Measurements from ENCODE around the gene DCST1. TPM values are rescaled to one million over a fixed set of nuclear protein-coding genes. Genes with fewer than 3 reads are reported as not detected.

DCST1 gene
- total and polyA plus RNA-seq, 2 donors (not counting 1 experiment from before 2014, with no cell fraction given) = not detected

- Histone ChIP-seq H3K79me2 (ENCODE audit: control insufficient read depth, insufficient read depth, low read length) (peaks cover 16% of the 10 kb centered on the region), H3K36me3 (ENCODE audit: control insufficient read depth, insufficient read depth, low read length) (no peaks in the 10 kb centered on the region), H3K9me3 (ENCODE audit: control insufficient read depth, insufficient read depth, low read depth, low read length) (no peaks in the 10 kb centered on the region), H2AFZ (ENCODE audit: low read length) (no peak overlapping the region), H3K4me1 (ENCODE audit: control insufficient read depth, extremely low read depth, insufficient read depth, low read length) (peaks cover 11% of the 10 kb centered on the region), H3K9ac (ENCODE audit: insufficient read depth, low read length) (no peak overlapping the region), H3K27ac (ENCODE audit: insufficient read depth, low read length) (no peak overlapping the region), H3K27me3 (ENCODE audit: control insufficient read depth, insufficient read depth, low read length) (no peaks in the 10 kb centered on the region), H3K4me2 (ENCODE audit: extremely low read depth, insufficient read depth, low read length) (no peak overlapping the region), H4K20me1 (ENCODE audit: control insufficient read depth, extremely low read depth, insufficient read depth, low read length) (no peaks in the 10 kb centered on the region), H3K4me3 (replicated peaks in 1 of 4; ENCODE audit: control extremely low read depth in 1 of 4, insufficient read depth in 1 of 4, low read depth in 3 of 4, low read length in 4 of 4) (no peak overlapping the region)
- TF ChIP-seq CTCF (conservative IDR thresholded peaks at IDR 0.05 in 1 of 2, IDR thresholded peaks at IDR 0.05 in 1 of 2; ENCODE audit: low read depth in 1 of 2, low read length in 2 of 2) = no peak
- no peak for TF ChIP-seq EZH2 (IDR thresholded peaks at IDR 0.05; ENCODE audit: low read length, missing control alignments)
- peak in 1 of 2 donors; percentile 28 for DNase-seq (ENCODE audit: low read depth in 2 of 2)
Observed at GRCh38 chr1:155006601-155007101, 27.0 kb upstream of the DCST1 start.

- Histone ChIP-seq H3K36me3 (ENCODE audit: control insufficient read depth, insufficient read depth, low read length) (no peaks in the 10 kb centered on the region), H3K27me3 (ENCODE audit: control insufficient read depth, insufficient read depth, low read length) (no peaks in the 10 kb centered on the region), H2AFZ (ENCODE audit: low read length) (no peak overlapping the region), H3K79me2 (ENCODE audit: control insufficient read depth, insufficient read depth, low read length) (peaks cover 16% of the 10 kb centered on the region), H3K9ac (ENCODE audit: insufficient read depth, low read length) (no peak overlapping the region), H4K20me1 (ENCODE audit: control insufficient read depth, extremely low read depth, insufficient read depth, low read length) (no peaks in the 10 kb centered on the region), H3K9me3 (ENCODE audit: control insufficient read depth, insufficient read depth, low read depth, low read length) (no peaks in the 10 kb centered on the region), H3K4me2 (ENCODE audit: extremely low read depth, insufficient read depth, low read length) (no peak overlapping the region), H3K4me1 (ENCODE audit: control insufficient read depth, extremely low read depth, insufficient read depth, low read length) (peaks cover 14% of the 10 kb centered on the region), H3K27ac (ENCODE audit: insufficient read depth, low read length) (no peak overlapping the region), H3K4me3 (replicated peaks in 1 of 4; ENCODE audit: control extremely low read depth in 1 of 4, insufficient read depth in 1 of 4, low read depth in 3 of 4, low read length in 4 of 4) (no peak overlapping the region)
- DNase-seq (ENCODE audit: low read depth in 2 of 2) = no peak
- TF ChIP-seq CTCF (conservative IDR thresholded peaks at IDR 0.05 in 1 of 2, IDR thresholded peaks at IDR 0.05 in 1 of 2; ENCODE audit: low read depth in 1 of 2, low read length in 2 of 2) (no peak), EZH2 (IDR thresholded peaks at IDR 0.05; ENCODE audit: low read length, missing control alignments) (no peak)
Observed at GRCh38 chr1:155007251-155007828, 26.3 kb upstream of the DCST1 start.

- no peak overlapping the region for H3K4me2 ChIP-seq (ENCODE audit: extremely low read depth, insufficient read depth, low read length)
- H2AFZ ChIP-seq (ENCODE audit: low read length) = no peak overlapping the region
- no peaks in the 10 kb centered on the region for H3K36me3 ChIP-seq (ENCODE audit: control insufficient read depth, insufficient read depth, low read length)
- no peak overlapping the region for H3K9ac ChIP-seq (ENCODE audit: insufficient read depth, low read length)
- H3K79me2 ChIP-seq (ENCODE audit: control insufficient read depth, insufficient read depth, low read length) = peaks cover 11% of the 10 kb centered on the region
- H3K4me3 ChIP-seq (replicated peaks in 1 of 4; ENCODE audit: control extremely low read depth in 1 of 4, insufficient read depth in 1 of 4, low read depth in 3 of 4, low read length in 4 of 4) = no peak overlapping the region
- no peaks in the 10 kb centered on the region for H3K9me3 ChIP-seq (ENCODE audit: control insufficient read depth, insufficient read depth, low read depth, low read length)
- no peak for DNase-seq (ENCODE audit: low read depth in 2 of 2)
- no peak overlapping the region for H3K27ac ChIP-seq (ENCODE audit: insufficient read depth, low read length)
- H4K20me1 ChIP-seq (ENCODE audit: control insufficient read depth, extremely low read depth, insufficient read depth, low read length) = no peaks in the 10 kb centered on the region
- no peaks in the 10 kb centered on the region for H3K27me3 ChIP-seq (ENCODE audit: control insufficient read depth, insufficient read depth, low read length)
- H3K4me1 ChIP-seq (ENCODE audit: control insufficient read depth, extremely low read depth, insufficient read depth, low read length) = peaks cover 14% of the 10 kb centered on the region
- TF ChIP-seq EZH2 (IDR thresholded peaks at IDR 0.05; ENCODE audit: low read length, missing control alignments) = no peak
Observed at GRCh38 chr1:155008015-155008941, 25.3 kb upstream of the DCST1 start.
